Daoy (cell line): ENCODE data around the gene ZNF618. TPM values are rescaled to one million over a fixed set of nuclear protein-coding genes. Genes with fewer than 3 reads are reported as not detected.

ENCODE experiments used
- DNase-seq: peaks from one replicate; pipeline ENCODE4 v3.0.0-alpha.2; 2015; ENCODE audit warnings: low read depth
- total RNA-seq: library from RNA; depleted of rRNA; stranded (reverse); fragments of >200 nt; shearing (Covaris generic); gene quantifications from 2 replicates; pipeline ENCODE4 v1.2.3, GENCODE V29; 2014

ZNF618 gene
- total RNA-seq, 1 experiment from 2014 or later, result 5.0 TPM

GRCh38 chr9:114001794-114002261 is 125.7 kb downstream of the ZNF618 start:
- DNase-seq, result no peak

GRCh38 chr9:114002271-114002985 is 126.3 kb downstream of the ZNF618 start:
- no peak for DNase-seq

- no peak for DNase-seq
Observed at GRCh38 chr9:114002986-114003350, 126.9 kb downstream of the ZNF618 start.

- no peak for DNase-seq
Observed at GRCh38 chr9:114003351-114003750, 127.2 kb downstream of the ZNF618 start.

- DNase-seq, result no peak
Observed at GRCh38 chr9:114003758-114004157, 127.6 kb downstream of the ZNF618 start.

GRCh38 chr9:114004221-114004716 is 128.2 kb downstream of the ZNF618 start:
- DNase-seq, result no peak

GRCh38 chr9:114005371-114006154 is 129.5 kb downstream of the ZNF618 start:
- no peak for DNase-seq

GRCh38 chr9:114006155-114006550 is 130.0 kb downstream of the ZNF618 start:
- DNase-seq, result no peak

- DNase-seq, result no peak
Observed at GRCh38 chr9:114006931-114007691, 131.0 kb downstream of the ZNF618 start.

- no peak for DNase-seq
Observed at GRCh38 chr9:114007991-114008666, 132.0 kb downstream of the ZNF618 start.

GRCh38 chr9:114008667-114009410 is 132.7 kb downstream of the ZNF618 start:
- no peak for DNase-seq

- no peak for DNase-seq
Observed at GRCh38 chr9:114011313-114011712, 135.2 kb downstream of the ZNF618 start.

GRCh38 chr9:114012126-114012525 is 136.0 kb downstream of the ZNF618 start:
- DNase-seq, result no peak

- DNase-seq, result no peak
Observed at GRCh38 chr9:114014044-114014443, 137.9 kb downstream of the ZNF618 start.

- no peak for DNase-seq
Observed at GRCh38 chr9:114015607-114016006, 139.5 kb downstream of the ZNF618 start.

GRCh38 chr9:114016101-114016500 is 140.0 kb downstream of the ZNF618 start:
- no peak for DNase-seq

GRCh38 chr9:114016629-114017423 is 140.7 kb downstream of the ZNF618 start:
- no peak for DNase-seq

GRCh38 chr9:114017741-114018715 is 141.9 kb downstream of the ZNF618 start:
- peak; percentile 3 for DNase-seq

GRCh38 chr9:114021578-114021977 is 145.5 kb downstream of the ZNF618 start:
- no peak for DNase-seq
